Karpas-422 (cell line): ENCODE data around the gene L3MBTL1. TPM values are rescaled to one million over a fixed set of nuclear protein-coding genes. Genes with fewer than 3 reads are reported as not detected.

ENCODE experiments used
- DNase-seq: peaks from one replicate; pipeline ENCODE4 v3.0.0-alpha.2; 2015
- H2AFZ ChIP-seq: fragments of 200-600 bp; sonication (generic); 2 replicates; pipeline ENCODE4 v1.6.1; 2014; ENCODE audit warnings: antibody characterized with exemption, low read length, mixed read lengths
- H3K27ac ChIP-seq: fragments of 200-600 bp; sonication (generic); 2 replicates; pipeline ENCODE4 v1.5.1; 2014; ENCODE audit warnings: mild to moderate bottlenecking, low read length, moderate library complexity
- H3K27me3 ChIP-seq: fragments of 200-600 bp; sonication (generic); 2 replicates; pipeline ENCODE4 v1.6.1; 2014; ENCODE audit warnings: low read length, mixed read lengths
- H3K36me3 ChIP-seq: fragments of 200-600 bp; sonication (generic); 2 replicates; pipeline ENCODE4 v1.6.1; 2014; ENCODE audit warnings: low read length, mixed read lengths; ENCODE audit not compliant: insufficient read depth
- H3K4me1 ChIP-seq: fragments of 200-600 bp; sonication (generic); 2 replicates; pipeline ENCODE4 v1.6.1; 2014; ENCODE audit warnings: mild to moderate bottlenecking, low read length, mixed read lengths
- H3K4me2 ChIP-seq: fragments of 200-600 bp; sonication (generic); 2 replicates; pipeline ENCODE4 v1.6.1; 2014; ENCODE audit warnings: low read length, low read depth, mild to moderate bottlenecking; ENCODE audit not compliant: poor library complexity, severe bottlenecking
- H3K4me3 ChIP-seq: fragments of 200-600 bp; sonication (generic); 2 replicates; pipeline ENCODE4 v1.5.1; 2014; ENCODE audit warnings: mild to moderate bottlenecking, antibody characterized with exemption, low read length, mixed read lengths
- H3K79me2 ChIP-seq: fragments of 200-600 bp; sonication (generic); 2 replicates; pipeline ENCODE4 v1.6.1; 2014; ENCODE audit warnings: mild to moderate bottlenecking, low read length, mixed read lengths
- H3K9ac ChIP-seq: fragments of 200-600 bp; sonication (generic); 2 replicates; pipeline ENCODE4 v1.6.0; 2014; ENCODE audit warnings: low read length
- H3K9me2 ChIP-seq: fragments of 200-600 bp; sonication (generic), shearing (Covaris generic); replicated peaks from 2 replicates; pipeline ENCODE4 v1.6.0; 2014; ENCODE audit warnings: mild to moderate bottlenecking, low read length, moderate library complexity; ENCODE audit not compliant: insufficient read depth
- H3K9me3 ChIP-seq: fragments of 300-700, 200-600 bp; sonication (generic); 2 replicates; pipeline ENCODE4 v1.6.1; 2014; ENCODE audit warnings: low read length, mixed read lengths
- H4K20me1 ChIP-seq: fragments of 200-600 bp; sonication (generic); 2 replicates; pipeline ENCODE4 v1.6.1; 2014; ENCODE audit warnings: mild to moderate bottlenecking, antibody characterized with exemption, low read length, low read depth; ENCODE audit not compliant: insufficient read depth
- total RNA-seq: library from RNA; depleted of rRNA; stranded (reverse); fragments of >200 nt; shearing (Covaris generic); gene quantifications from 2 replicates; pipeline ENCODE4 v1.2.3, GENCODE V29; 2014; ENCODE audit warnings: low replicate concordance

The L3MBTL1 gene
- total RNA-seq, 1 experiment from 2014 or later = 15.5 TPM

DNA sequence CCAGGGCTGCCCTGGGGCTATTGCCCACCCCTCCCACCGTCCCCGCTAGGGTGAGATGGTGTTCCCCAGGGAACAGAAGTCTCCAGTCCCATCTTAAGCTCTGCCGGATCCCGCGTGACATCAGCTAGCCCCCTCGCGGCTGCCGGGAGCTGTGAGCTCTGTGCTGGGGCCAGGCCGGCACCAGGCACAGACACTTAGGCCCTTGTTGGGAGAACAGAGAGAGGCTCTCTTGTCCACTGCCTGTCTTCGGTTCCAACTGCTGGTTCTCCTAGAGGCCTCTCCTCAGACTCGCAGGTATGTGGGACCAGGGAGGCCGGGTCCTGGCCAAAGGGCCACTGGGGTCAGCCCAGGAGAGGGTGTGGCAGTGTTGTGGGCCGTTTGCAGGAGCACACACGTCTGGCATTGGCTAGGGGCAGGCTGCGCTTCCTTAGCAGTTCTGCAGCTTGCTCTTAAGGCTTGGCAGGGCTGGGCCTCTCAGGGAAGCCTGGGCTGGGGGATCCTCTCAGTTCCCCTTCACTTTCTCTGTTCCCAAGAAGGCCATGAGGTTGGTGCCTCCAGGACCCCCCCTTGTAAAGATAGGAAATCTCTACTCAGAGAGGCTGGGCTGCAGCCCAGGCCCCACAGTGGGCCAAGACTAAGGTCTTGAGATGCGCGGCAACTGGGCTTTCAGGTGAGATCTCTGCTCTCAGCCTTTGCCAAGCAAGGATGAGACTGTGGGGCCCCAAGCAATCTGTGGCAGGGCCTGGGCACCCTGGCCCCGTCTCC lies 57.7 kb downstream of the L3MBTL1 start:
- Histone ChIP-seq H3K36me3 (no peaks in the 10 kb centered on the region), H3K9ac (no peak overlapping the region), H2AFZ (no peak overlapping the region), H4K20me1 (no peaks in the 10 kb centered on the region), H3K79me2 (no peaks in the 10 kb centered on the region), H3K4me3 (no peak overlapping the region), H3K27me3 (no peaks in the 10 kb centered on the region), H3K4me2 (no peak overlapping the region), H3K9me3 (no peaks in the 10 kb centered on the region), H3K27ac (no peak overlapping the region), H3K9me2 (no peaks in the 10 kb centered on the region), H3K4me1 (no peaks in the 10 kb centered on the region)
- DNase-seq = no peak

DNA sequence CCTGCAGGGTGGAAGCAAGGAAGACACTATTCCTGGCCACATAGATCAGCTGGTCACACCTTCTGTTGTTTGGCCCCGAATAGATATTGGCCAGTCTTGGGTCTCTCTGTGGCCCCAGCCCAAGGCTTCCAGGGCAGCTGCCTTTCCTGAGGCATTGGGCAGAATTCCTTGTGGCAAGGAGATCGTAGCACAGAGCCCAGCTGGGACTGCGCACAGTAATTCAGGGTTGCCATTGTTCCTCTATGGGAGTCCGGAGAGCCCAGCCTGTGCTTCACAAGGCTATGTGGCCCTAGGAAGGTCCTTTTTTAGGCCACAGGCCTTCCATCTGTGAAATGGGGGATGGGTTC lies 58.2 kb downstream of the L3MBTL1 start:
- Histone ChIP-seq H3K9me2 (no peaks in the 10 kb centered on the region), H3K9me3 (no peaks in the 10 kb centered on the region), H3K36me3 (no peaks in the 10 kb centered on the region), H3K4me2 (no peak overlapping the region), H4K20me1 (no peaks in the 10 kb centered on the region), H3K4me3 (no peak overlapping the region), H2AFZ (no peak overlapping the region), H3K27ac (no peak overlapping the region), H3K79me2 (no peaks in the 10 kb centered on the region), H3K4me1 (no peaks in the 10 kb centered on the region), H3K9ac (no peak overlapping the region), H3K27me3 (no peaks in the 10 kb centered on the region)
- DNase-seq = no peak

DNA sequence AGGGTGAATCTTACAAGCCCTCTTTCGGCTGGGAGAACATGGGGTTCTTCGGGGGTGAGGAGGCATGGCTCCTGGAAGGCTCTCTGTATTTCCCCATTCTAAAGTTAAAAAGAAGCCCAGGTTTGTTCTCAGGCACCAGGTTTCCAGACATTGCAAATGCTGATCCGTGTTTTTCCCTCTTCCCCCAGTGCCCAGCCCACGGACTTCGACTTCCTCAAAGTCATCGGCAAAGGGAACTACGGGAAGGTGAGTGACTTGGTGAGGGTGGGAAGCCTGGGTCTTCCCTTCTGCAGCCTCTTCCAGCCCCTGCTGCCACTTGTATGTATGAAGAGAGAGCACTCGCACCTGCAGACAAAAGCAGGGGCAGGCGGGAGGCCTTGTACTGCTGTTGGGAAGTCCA lies 60.0 kb downstream of the L3MBTL1 start:
- Histone ChIP-seq H3K36me3 (no peaks in the 10 kb centered on the region), H3K79me2 (no peaks in the 10 kb centered on the region), H3K4me1 (no peaks in the 10 kb centered on the region), H3K9ac (no peak overlapping the region), H3K4me3 (no peak overlapping the region), H3K4me2 (no peak overlapping the region), H4K20me1 (no peaks in the 10 kb centered on the region), H3K27ac (no peak overlapping the region), H3K27me3 (no peaks in the 10 kb centered on the region), H3K9me2 (no peaks in the 10 kb centered on the region), H3K9me3 (no peaks in the 10 kb centered on the region), H2AFZ (no peak overlapping the region)
- DNase-seq = no peak

DNA sequence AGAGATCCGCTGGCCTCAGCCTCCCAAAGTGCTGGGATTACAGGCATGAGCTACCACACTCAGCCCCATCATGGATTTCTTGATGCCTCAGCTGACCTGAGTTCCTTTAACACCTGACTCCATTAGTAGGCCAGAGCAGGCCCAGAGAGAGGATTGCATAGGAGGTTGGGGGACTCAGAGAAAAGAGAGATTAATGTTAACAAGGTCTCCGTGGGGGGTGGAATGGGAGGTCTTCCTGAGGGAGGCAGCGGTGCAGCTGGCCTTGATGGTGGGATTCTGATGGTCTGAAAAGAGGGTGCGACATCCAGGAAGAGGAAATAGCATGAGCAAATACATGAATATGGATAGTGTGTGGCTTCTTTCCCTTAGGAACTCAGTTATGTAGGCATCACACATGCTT lies 61.2 kb downstream of the L3MBTL1 start:
- Histone ChIP-seq H2AFZ (no peak overlapping the region), H3K4me1 (no peaks in the 10 kb centered on the region), H3K27me3 (no peaks in the 10 kb centered on the region)

DNA sequence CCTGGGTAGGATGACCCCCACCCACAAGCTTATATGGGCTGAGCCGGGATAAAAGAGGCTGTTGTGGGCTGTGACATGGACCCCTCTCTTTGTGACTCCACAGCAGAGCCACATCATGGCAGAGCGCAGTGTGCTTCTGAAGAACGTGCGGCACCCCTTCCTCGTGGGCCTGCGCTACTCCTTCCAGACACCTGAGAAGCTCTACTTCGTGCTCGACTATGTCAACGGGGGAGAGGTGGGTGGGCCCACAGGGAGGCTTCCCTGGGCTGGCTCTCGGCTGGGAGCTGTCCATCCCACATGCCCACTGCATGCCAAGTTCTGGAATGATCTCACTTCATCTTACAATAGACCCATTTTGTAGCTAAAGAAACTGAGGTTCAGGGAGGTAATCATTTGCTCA lies 61.8 kb downstream of the L3MBTL1 start:
- Histone ChIP-seq H3K9ac (no peak overlapping the region), H3K36me3 (no peaks in the 10 kb centered on the region), H3K4me3 (no peak overlapping the region), H3K27me3 (no peaks in the 10 kb centered on the region), H3K4me2 (no peak overlapping the region), H3K9me2 (no peaks in the 10 kb centered on the region), H3K79me2 (no peaks in the 10 kb centered on the region), H3K9me3 (no peaks in the 10 kb centered on the region), H2AFZ (no peak overlapping the region), H4K20me1 (no peaks in the 10 kb centered on the region), H3K4me1 (no peaks in the 10 kb centered on the region), H3K27ac (no peak overlapping the region)
- no peak for DNase-seq

More for the DNA sequence above, 61.2 kb downstream of the L3MBTL1 start:
- no peak overlapping the region for H3K9ac ChIP-seq
- DNase-seq = no peak
- H3K9me3 ChIP-seq = no peaks in the 10 kb centered on the region
- no peak overlapping the region for H3K4me2 ChIP-seq
- H4K20me1 ChIP-seq = no peaks in the 10 kb centered on the region
- no peaks in the 10 kb centered on the region for H3K79me2 ChIP-seq
- no peaks in the 10 kb centered on the region for H3K9me2 ChIP-seq
- H3K27ac ChIP-seq = no peak overlapping the region
- H3K4me3 ChIP-seq = no peak overlapping the region
- H3K36me3 ChIP-seq = no peaks in the 10 kb centered on the region

DNA sequence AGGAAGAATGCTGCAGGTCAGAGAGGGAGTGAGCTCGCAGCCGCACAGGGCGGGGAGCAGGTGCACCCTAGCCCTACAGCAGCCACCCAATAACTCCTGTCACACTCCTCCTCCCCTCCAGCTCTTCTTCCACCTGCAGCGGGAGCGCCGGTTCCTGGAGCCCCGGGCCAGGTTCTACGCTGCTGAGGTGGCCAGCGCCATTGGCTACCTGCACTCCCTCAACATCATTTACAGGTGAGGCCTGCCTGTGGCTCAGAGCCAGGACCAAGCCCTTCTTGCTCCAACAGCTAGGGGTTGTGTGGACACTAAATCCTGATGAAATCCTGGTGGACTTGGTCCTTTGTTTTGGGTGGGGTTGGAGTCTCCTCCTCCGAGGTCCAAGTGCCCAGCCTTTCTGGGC lies 63.0 kb downstream of the L3MBTL1 start:
- Histone ChIP-seq H3K4me2 (no peak overlapping the region), H3K79me2 (no peaks in the 10 kb centered on the region), H3K4me3 (no peak overlapping the region), H3K27ac (no peak overlapping the region), H3K9me3 (no peaks in the 10 kb centered on the region), H3K9me2 (no peaks in the 10 kb centered on the region), H2AFZ (no peak overlapping the region), H3K9ac (no peak overlapping the region), H3K27me3 (no peaks in the 10 kb centered on the region), H4K20me1 (no peaks in the 10 kb centered on the region), H3K36me3 (no peaks in the 10 kb centered on the region), H3K4me1 (no peaks in the 10 kb centered on the region)
- no peak for DNase-seq

DNA sequence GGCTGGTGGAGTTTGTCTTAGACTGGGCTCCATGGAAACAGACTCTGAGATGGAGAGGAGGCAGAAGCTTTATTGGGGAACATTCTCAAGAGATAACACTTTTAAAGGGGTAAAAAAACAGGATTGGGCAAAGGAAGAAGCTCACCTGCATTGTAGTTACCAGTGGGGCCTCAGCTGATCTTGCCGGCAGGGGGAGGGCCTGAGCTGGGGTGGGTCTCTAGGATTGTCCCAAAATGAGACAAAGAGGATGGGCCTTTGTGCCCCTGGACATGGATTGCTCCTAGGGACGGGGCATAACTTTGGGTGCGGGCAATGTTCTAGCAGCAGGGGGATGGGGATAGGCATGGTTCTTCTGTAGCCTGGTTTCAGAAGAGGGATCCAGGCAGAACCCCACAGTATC lies 63.8 kb downstream of the L3MBTL1 start:
- H3K27me3 ChIP-seq = no peaks in the 10 kb centered on the region
- H3K9ac ChIP-seq = no peak overlapping the region
- no peaks in the 10 kb centered on the region for H4K20me1 ChIP-seq
- H3K79me2 ChIP-seq = no peaks in the 10 kb centered on the region
- H2AFZ ChIP-seq = no peak overlapping the region
- DNase-seq = no peak
- H3K4me2 ChIP-seq = no peak overlapping the region
- no peaks in the 10 kb centered on the region for H3K4me1 ChIP-seq
- no peak overlapping the region for H3K4me3 ChIP-seq
- no peak overlapping the region for H3K27ac ChIP-seq
- H3K9me2 ChIP-seq = no peaks in the 10 kb centered on the region
- no peaks in the 10 kb centered on the region for H3K36me3 ChIP-seq
- H3K9me3 ChIP-seq = no peaks in the 10 kb centered on the region

DNA sequence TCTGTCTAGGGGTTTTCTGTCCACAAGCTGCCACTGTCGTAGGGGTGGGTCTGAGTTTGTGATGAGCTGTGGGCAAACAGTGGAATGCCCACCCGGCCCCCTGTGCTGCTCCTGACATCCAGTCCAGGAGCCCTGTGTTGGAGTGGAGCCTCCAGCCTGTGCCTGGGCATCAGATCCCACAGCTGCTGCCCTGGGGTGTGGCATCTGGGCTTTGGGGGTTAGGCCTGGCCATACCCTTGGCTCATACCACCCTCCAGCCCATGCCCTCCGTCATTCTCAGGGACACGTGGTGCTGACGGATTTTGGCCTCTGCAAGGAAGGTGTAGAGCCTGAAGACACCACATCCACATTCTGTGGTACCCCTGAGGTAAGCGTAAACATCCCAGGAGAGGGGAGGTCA lies 64.3 kb downstream of the L3MBTL1 start:
- Histone ChIP-seq H3K9me2 (no peaks in the 10 kb centered on the region), H3K9ac (no peak overlapping the region), H3K79me2 (no peaks in the 10 kb centered on the region), H3K4me3 (no peak overlapping the region), H2AFZ (no peak overlapping the region), H3K36me3 (no peaks in the 10 kb centered on the region), H3K27me3 (no peaks in the 10 kb centered on the region), H3K4me1 (no peaks in the 10 kb centered on the region), H3K9me3 (no peaks in the 10 kb centered on the region), H3K27ac (no peak overlapping the region), H4K20me1 (no peaks in the 10 kb centered on the region), H3K4me2 (no peak overlapping the region)
- no peak for DNase-seq
